HG02943 (cell line): ENCODE results near the gene CAV3.
A peak's percentile ranks its signal among the peaks of the same experiment; 100 is the strongest.
"Not testable (repeated sequence)": the region's sequence is repeated elsewhere in the genome, so short reads cannot be mapped to it uniquely, and the experiment has no call there.

Experiments used
- ATAC-seq: cut with Tn5 transposase; IDR thresholded peaks from one replicate; pipeline ENCODE4 v1.9.1; 2021; ENCODE audit warnings: mild to moderate bottlenecking, low read depth, moderate library complexity; ENCODE audit not compliant: unreplicated experiment

CAV3 gene

DNA sequence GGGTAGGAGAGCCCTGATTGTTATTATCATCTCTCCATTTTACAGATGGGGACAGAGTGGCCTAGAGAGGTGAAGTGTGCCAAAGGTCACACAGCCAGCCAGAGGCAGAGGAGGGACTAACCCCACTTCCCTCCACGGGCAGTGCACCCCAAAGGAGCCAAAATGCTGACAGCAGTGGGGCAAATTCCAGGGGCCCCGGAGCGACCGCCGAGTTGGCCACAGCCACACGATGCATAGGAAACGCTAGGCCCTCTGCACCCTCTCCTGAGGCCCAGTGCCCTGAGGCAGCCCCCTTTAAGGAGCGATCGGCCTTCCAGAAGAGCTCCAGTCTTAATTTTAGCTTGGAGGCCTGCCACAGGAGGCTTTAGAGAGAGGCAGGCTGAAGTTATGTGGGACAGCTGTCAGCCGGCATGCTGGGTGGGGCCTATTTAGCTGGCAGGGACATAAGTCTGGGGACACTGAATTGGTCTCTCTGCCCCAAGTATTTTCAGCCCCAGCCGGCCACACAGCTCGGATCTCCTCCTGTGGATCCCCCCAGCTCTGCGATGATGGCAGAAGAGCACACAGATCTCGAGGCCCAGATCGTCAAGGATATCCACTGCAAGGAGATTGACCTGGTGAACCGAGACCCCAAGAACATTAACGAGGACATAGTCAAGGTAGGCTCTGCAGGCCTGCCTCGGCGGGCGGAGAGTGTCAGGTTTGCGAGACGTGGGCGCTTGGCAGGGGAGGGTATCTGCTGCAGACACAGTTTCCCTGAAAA lies at the start of gene CAV3:
CAV3 (plus strand) TSS at position 471 of the 763 bp plus-strand sequence; CDS start at position 546, 75 bp downstream.
- ATAC-seq = no peak

DNA sequence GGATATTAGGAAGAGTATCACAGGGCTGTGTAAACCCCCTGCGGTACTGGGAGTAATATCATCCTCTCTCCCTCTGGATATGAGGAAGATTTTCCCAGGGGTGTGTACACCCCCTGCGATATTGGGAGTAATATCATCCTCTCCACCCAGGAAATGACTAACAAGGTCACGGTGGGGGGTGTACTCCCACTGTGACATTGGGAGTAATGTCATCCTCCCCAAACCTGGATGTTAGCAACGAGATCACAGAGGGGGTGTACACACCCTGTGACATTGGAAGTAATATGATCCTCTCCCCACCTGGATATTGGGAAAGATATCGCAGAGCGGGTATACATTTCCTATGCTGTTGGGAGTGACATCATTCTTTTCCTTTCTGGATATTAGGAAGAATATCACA lies 48.6 kb upstream of the CAV3 start:
- ATAC-seq = not testable (repeated sequence)

DNA sequence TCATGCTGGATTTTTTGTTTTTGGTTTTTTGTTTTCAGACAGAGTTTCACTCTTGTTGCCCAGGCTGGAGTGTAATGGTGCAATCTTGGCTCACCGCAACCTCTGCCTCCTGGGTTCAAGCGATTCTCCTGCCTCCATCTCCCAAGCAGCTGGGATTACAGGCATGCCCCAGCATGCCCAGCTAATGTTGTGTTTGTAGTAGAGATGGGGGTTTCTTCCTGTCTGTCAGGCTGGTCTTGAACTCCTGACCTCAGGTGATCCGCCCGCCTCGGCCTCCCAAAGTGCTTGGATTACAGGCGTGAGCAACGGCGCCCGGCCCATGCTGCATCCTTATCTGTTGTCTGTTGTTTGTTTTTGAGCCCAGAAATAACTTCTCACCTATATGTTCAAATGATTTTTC lies 42.3 kb upstream of the CAV3 start:
- not testable (repeated sequence) for ATAC-seq

DNA sequence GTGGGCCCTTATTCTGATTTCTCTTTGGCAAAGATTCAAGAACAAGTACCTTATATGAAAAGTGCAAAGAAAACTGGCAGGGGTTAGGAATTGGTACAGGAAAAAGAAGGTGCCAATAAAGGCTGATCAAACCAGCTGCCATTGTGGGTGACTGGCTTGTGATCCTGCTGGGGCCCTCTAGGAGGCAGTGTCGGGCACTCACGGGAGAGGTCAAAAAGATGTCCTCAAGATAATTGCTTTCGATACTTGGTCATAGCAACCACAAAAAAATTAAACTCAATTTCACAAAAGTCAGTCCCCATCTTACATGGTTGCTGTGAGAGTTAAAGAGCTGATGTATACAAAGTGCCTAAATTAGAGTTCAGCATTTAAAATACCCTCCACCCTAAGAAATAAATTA lies 31.0 kb upstream of the CAV3 start:
- ATAC-seq = no peak

DNA sequence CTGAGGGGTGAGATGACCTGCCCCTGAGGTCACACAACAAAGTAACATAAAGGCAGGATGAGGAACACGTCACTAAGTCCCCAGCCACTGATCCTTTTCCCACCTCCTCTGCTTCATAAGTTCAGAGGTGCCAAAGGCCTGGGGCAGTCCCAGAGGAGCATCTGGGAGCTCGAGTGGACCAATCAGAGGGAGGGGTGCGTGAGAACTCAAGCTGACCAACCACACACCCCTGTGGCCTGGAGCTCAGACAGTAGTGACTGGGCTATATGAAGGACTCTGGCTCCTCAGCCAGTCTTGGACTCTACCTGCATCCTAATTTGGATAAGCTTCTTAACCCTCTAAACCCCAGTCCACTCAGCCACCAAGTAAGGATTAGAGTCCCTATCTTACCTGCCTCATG lies 28.0 kb upstream of the CAV3 start:
- no peak for ATAC-seq

DNA sequence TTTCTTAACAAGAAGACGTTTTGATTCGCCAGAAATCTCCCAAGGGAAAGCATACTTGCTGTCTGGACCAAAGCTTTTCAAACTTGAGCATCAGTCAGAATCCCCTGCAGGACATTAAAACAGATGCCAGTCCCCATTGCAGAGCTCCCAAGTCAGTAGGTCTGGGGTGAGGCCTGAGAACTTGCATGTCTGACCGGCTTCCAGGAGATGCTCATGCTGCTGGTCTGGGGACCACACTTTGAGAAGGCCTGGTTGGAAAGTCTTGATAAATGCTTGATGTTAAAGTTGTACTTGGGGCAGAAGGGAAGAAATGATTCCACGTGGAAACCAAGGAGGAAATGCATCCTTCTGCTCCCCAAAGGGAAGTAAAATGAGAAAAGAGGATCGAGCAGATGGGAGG lies 24.3 kb upstream of the CAV3 start:
- no peak for ATAC-seq

DNA sequence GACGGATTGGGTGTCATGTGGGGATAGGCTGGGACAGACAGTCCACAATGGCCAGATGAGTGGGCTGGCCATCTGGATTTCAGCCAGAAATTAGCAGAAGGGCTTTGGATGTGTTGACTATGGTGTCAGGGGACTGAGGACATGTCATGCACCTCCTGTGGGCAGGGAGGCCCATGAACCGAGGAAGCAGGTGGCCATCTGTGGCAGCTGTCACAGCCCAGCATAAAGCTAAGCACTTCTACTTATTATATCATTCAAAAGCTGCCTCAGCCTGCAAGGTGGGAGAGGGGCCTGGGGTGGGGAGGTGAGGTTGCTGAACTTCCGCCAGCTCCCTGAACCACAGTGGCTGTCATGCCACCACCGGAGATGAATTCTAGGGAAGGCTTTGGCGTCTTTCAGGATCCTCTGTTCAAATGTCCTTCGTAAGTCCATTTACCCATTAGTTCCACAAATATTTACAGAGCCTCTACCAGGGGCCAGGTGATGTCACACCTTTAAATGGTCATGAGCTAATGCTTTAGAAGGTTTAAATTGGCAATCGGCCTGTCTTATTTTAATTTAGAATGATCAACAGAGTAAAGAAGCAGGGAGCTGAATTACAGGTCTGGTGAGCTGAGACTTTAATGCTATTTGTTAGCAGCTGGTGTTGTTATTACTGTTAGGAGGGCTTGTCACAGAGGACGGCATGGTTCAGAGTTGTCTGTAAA lies 23.6 kb upstream of the CAV3 start:
- no peak for ATAC-seq

DNA sequence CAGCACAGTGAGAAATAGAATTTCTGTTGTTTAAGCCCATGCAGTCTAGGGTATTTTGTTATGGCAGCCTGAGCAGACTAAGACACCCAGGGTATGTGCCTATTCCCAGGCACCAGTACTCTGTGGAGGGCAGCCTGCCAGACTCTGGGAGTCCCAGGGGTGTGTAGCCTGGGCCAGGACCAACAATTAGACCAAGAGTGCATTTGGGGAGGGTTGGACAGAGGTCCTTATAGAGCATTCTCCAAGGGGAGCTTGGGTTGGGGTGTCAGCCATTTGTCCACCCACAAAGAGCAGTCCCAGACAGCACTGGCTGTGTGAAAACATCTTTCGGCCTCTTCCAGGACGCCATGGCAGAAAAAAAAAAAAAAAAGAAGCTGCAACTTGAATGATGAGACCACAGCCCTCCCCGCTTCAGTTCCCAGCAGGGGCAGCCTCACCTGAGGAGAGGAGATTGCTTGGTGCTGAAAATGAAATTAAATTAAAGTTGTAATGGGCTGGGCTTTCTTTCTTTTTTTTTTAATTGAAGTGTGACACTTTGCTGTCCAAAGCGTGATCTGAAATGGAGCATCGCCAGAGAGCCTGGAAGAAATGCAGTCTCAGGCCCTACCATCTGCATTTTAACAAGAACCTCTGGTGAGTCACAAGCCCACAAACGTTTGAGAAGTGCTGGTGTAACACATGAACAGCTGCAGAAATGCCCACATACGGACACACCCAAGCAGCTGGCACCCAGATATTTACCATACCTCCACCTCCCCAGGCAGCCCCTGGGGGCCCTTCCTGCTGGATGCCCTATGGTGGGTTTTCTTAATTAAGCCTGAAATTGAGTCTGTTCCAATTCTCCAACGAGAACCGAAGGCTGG lies 21.3 kb upstream of the CAV3 start:
- ATAC-seq = no peak

DNA sequence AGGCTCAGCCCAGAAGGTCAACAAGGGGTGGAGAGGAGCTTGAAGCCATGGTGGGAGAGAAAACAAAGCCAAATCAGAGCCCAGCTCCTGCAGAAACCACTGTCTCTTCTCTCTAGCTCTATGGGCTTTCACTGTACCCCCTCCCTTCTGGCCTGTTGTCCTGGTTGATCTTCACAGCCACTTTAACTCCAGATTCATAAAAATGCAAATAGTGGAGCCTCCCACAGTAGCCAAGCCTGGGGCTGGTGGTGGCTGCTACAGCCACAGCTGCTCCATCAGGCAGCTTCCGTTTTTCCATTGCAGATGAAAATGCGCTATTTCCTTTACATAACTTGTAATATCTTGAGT lies 20.7 kb upstream of the CAV3 start:
- ATAC-seq = no peak

DNA sequence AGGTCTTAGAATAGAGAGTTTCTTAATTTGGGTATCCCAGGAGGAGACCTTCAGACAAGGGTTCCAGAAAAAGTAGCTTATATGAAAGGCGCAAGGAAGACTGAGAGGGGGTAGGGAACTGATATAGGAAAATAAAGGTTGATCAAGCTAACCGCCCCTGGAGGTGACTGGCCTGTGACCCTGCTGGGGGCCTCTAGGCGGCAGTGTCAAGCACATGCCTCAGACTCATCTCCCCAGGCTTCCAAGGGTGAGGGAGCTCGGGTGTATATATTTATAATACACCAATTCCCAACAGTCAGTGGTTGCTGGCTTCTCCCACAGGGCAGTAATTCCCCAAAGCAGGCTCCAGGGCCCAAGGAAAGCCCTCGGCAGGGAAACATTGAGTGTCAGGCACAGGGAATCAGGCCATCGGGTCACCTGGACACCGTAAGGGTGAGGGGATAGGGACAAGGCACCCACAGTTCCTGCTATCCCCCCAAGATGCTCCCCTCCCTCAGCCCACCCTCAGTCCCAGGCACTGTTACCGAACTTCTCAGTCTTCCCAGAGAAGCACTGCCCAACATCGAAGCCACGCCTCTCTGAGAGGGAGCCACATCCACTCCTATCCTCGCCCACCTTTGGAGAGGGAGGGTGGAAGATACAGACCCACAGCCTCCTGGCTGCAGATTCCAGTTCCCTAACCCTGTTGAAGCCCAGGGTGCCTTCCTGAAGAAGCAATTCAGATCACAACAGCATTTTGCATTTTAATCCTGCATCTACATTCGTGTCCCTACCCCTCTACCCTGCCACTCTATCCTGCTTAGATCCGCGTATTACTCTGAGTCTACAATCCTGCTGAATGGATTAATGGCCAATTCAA lies 19.5 kb upstream of the CAV3 start:
- peak; percentile 59 for ATAC-seq

DNA sequence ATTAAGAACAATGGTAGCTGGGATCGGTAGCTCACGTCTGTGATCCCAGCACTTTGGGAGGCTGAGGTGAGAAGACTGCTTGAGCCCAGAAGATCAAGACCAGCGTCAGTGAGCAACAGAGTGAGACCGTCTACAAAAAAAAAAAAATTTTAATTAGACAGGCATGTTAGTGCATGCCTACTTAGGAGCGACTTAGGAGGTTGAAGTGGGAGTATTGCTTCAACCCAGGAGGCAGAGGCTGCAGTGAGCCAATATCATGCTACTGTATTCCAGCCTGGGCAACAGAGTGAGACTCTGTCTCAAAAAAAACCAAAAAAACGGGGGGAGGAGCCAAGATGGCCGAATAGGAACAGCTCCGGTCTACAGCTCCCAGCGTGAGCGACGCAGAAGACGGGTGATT lies 17.8 kb upstream of the CAV3 start:
- ATAC-seq = not testable (repeated sequence)

DNA sequence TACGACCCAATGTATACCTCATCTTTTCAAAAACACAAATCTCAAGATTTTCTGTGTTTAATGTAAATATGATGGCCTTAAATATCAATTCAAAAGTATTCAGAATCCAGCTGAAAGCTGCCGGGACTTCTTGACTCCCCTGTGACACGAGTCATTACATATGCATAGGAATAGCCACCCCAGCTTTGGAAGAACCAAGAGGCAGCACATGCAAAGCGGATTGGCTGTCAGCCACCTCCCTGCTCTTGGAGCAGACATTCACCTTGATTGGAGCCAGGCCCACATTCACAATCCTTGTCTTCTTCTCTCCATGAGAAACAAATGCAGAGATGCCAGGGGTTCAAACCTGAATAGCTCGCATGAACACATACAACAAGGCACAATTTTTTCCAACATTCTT lies 10.8 kb upstream of the CAV3 start:
- ATAC-seq = no peak

DNA sequence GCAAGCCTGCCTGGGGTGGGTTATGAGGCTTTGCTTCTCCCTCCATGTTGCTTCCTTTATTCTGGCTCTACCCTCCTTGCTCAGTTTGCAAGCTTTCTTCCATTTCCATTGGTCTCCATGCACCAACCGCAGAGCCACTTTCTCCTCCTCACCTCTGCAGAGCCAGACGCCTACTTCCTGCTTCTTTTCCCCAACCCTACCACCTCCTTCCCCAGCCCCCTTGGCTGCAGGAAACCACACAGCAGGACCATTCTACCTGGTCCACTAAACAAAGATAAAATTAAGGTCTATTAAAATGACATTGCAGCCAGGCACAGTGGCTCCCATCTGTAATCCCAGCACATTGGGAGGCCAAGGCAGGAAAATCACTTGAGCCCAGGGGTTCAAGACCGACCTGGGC lies 10.0 kb upstream of the CAV3 start:
- no peak for ATAC-seq

DNA sequence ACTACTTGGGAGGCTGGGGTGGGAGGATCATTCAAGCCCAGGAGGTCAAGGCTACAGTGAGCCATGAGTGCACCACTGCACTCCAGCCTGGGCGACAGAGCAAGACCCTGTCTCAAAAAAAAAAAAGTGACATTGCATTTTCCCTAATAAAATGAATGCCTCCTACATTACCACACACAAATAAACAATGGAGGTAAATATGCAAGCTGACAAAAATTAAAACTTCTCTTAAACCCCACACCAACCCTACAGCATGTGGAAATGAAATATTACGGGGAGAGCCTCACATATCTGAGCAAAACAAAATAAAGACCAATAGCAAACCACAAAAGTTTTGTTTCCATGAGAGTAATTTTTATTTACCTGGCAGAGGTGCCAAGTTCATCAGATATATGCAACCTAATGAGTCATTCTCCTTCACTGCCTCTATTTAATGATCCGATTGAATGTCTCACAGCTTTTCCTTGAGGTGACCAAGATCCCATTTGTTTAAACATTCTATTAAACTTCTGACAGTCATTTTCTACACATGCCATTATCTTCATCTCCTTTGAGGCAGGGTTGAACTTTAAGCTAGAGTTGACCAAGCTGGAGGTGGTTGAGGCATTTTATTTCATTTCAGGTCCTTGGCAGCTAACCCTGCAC lies 9.4 kb upstream of the CAV3 start:
- no peak for ATAC-seq

DNA sequence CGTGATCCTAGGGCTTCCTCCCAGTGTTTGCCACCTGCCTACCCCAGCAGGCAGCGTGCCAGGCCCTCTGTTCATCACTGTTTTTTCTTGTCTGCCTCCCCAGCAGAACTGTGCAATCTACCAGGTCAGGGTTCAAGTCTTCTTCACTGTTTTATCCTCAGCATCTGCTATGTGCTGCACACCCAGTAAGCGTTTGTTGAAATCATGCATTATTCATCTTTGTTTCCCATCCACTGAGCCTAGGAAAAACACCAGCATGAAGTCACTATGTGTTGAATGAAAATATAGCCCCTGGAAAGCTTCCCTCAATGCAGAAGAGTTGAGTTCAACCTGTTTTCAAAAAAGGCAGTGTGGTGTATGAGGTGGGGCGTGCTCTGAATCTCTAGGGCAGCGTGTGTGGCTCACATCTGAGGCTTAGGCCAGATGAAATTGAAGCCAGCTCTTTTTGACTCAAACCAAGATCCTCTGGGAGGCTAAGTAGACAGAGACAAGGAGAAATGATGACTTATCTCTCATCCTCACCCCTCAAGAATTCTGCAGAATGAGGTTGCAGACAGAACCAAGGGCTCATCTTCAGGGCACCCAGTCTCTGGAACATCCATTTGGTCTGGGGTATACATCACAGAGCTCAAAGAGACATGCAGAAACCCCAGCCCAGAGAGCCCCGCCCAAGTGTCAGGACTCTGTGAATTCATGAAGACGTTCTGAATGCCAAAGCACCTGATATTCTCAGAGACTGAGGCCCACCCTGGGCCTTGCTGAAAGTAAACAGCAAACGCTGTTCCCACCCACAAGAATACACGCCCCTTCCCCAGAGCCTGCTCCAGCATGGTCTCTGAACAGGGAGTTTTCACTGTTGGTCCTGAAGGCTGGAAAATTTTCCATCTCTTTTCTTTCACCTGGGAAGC lies 5.7 kb upstream of the CAV3 start:
- ATAC-seq = no peak

DNA sequence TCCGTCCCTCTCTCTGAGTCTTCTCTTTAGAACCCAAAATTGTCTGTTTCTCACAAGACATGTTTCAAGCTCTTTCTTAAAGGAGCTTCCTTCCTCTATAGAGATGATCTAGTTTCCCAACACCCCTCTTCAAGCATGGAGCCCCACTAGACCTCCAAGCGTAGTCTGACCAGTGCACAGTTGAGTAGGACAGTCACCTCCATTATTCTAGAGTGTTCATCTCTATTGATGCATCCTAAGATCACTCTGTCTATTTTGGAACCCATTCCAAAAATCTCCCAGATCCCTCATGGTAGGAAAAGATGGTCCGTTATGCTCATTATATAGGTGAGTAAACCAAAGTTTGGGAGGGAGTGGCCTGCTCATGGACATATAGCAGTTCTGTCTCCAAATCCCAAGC lies 4.1 kb upstream of the CAV3 start:
- no peak for ATAC-seq

DNA sequence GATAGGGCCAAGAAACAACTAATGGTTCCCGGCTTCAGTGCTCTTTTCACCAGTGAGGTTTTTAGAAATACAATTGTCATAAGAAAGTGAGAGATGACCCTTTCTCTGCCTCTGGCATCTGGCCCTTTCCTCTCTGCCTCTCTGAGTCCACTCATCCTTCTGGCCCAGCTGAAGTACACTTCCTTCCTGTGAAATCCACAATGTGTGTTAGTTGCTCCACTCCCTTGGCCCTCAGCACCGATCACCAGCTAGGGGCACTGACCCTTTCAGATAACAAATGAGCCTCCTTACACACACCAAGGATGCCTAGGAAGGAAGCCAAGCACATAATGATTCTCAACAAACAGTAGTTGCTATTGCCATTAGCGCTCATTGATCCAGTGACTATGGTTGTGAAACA lies 2.9 kb upstream of the CAV3 start:
- ATAC-seq = no peak

DNA sequence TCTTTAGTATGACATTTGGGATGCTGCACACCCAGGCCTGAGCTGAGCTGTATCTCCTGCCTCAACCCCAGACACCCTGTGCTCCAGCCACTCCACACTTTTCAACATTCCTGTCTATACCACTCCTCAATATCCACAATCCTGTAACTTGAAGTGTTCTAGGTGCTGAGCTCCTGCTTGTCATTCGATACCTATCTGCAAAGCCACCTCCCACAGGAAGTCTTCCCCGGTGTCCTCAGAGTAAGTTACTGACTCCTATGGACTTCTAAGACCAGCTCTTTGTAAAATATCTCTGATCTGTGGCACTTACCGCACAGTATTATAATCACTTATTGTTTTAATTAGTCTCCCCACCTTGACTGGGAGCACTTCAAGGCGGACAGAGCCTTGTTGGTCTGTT lies 1.2 kb upstream of the CAV3 start:
- no peak for ATAC-seq
